Smooth muscle cell of the brain vasculature (primary cell): ENCODE results near the gene MST1.

Source experiments
- DNase-seq: peaks from one replicate; pipeline ENCODE4 v3.0.0-alpha.2; 2012; ENCODE audit warnings: low read depth, low spot score

The MST1 gene

DNA sequence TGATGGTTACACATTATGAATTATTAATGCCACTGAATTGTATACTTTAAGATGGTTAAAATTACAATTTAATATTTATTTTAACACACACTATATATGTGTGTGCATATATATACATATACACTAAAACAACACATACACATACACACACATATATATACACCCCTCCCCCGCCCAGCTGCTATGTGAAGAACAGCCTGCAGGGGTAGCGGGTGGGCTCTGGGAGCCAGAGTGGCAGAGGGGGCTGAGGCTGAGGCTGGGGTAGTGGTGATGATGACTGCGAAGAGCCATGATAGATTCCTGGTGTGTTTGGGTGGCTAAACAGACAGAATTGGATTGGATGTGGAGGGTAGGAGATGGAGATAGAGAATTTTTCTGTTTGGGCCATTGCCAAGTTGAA is 54.5 kb downstream of the MST1 start:
- no peak for DNase-seq
